Measurements from ENCODE around the gene SAMD14.

Gene SAMD14

DNA sequence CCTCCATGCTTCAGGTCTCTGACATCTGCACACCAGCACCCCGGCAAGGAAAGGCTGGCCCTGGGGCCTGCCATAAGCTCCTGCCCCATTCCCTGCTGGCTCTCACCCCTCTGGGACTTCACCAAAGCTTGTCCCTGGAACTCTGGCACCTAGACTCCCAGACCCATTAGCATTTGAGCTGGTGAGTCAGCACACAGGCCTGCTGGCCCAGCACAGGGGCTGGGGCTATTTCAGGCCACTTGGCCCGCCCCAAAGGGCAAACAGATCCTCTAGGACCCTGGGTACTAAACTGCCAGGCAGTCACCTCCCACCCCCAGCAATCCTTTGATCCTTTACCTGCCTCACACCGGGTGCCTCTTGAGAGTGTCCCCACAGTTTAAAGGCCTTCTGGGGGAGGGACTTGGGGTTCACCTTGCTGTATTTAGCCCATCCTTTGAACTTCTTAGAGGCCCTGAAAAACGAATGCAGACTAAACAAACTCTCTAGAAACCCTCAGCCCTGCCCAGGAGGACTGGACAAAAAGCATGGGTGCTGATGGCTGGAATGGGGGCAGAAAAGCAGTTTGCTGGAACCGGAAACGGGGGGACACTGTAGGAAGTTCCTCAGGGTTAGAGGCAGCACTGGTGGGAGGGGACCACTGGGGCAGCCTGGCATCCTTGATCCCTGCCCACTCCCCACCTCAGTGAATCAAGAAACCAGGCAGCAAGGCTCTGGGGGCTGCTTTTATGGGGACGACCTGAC, 3.2 kb upstream of the SAMD14 start:
- no peak for DNase-seq (ENCODE audit: low spot score)

GRCh38 chr17:50132104-50132794, 2.3 kb upstream of the SAMD14 start:
- DNase-seq (ENCODE audit: low spot score): no peak

DNA sequence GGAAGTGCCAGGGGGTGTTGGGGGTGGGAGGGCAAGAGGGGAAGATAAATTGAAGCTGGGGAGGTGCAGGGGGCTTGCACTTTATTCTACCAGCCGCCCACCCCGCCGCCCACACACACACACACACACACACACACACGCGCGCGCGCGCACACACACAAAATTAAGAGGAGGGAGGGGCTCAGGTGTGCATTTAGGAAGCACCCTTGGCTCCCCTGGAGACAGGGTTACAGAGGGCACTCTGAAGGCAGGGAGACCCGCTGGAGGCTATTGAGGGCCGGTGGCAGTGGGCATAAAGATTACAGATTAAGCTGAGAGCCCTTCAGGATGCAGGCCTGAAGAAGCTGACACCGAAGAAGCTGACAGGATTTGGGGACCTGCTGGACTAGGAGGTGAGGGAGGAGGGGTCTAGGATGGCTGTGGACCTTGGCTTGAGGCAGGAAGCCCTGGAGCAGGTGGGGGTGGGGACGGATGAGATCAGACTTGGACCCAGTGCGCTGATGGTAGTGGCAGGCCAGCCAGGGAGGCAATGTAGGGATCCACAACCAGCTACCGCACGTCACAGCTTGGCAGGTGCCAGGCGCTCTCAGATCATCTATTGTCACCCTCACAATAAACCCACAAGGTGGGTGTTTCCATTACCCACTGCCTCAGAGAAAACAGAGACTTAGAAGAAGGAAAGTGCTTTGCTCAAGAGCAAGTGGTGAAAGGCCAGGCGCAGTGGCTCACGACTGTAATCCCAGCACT, 772 bp upstream of the SAMD14 start:
- DNase-seq (ENCODE audit: low spot score): peak; percentile 56

- DNase-seq (ENCODE audit: low spot score): peak; percentile 70
Observed at GRCh38 chr17:50129353-50129727, 620 bp downstream of the SAMD14 start.

GRCh38 chr17:50128441-50129352, 1.3 kb downstream of the SAMD14 start:
- DNase-seq (ENCODE audit: low spot score): peak; percentile 63

- no peak for DNase-seq (ENCODE audit: low spot score)
Observed at GRCh38 chr17:50127697-50128361, 2.1 kb downstream of the SAMD14 start.

- DNase-seq (ENCODE audit: low spot score): no peak
Observed at GRCh38 chr17:50125420-50125997, 4.5 kb downstream of the SAMD14 start.

DNA sequence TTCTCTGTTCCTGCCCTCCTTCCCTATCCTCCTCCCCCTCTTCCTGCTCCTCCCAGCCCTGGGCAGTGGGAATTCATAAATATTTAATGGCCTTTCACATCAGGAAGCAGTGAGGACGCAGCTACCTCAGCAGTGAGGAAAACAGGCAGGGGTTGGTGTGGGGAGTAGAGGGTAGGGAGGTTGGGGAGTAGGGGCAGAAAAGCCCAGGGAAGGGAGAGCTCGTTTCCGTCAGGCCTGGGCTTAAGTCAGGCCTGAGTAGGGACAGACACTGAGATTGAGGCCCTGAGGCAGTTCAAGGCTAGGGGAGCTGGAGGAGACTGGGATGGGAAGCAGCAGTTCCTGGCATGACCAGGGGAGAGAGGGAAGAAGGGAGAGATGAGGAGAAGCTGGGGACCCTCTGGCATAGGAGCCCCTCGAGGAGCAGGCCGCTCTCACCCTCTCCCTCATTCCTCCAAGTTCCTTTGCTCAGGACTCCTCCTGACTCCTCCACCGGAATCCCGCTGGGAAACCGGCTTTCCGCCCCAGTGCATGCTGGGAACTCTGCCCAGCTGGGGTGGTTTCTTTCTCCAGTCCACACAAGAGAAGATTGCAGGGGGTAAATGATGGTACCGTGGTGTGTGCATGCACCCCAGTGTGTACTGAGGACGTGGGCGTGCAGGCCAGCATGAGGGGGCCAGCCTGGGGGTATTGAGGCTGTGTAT, 6.2 kb downstream of the SAMD14 start:
- DNase-seq (ENCODE audit: low spot score): peak; percentile 58

GRCh38 chr17:50122945-50123344, 7.0 kb downstream of the SAMD14 start:
- DNase-seq (ENCODE audit: low spot score): no peak

- no peak for DNase-seq (ENCODE audit: low spot score)
Observed at GRCh38 chr17:50120475-50121253, 9.3 kb downstream of the SAMD14 start.

DNA sequence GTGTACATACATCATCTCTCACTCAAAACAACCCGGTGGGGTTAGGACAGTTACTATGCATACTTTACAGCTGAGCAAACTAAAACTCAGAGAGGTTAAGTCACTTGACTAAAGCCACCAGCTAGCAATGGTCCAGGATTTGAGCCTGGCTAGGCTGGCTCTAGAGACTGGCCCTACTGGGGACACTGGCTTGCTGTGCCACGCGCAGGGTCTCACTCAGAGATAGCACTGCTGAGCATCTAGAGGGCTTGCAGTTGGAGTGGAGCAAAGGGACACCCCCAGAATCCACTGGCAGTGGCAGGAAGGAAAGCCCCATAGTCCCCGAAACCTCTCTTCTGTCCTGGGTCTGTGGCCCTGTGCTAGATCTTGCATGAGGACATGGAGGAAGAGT, 11.1 kb downstream of the SAMD14 start:
- no peak for DNase-seq (ENCODE audit: low spot score)

DNA sequence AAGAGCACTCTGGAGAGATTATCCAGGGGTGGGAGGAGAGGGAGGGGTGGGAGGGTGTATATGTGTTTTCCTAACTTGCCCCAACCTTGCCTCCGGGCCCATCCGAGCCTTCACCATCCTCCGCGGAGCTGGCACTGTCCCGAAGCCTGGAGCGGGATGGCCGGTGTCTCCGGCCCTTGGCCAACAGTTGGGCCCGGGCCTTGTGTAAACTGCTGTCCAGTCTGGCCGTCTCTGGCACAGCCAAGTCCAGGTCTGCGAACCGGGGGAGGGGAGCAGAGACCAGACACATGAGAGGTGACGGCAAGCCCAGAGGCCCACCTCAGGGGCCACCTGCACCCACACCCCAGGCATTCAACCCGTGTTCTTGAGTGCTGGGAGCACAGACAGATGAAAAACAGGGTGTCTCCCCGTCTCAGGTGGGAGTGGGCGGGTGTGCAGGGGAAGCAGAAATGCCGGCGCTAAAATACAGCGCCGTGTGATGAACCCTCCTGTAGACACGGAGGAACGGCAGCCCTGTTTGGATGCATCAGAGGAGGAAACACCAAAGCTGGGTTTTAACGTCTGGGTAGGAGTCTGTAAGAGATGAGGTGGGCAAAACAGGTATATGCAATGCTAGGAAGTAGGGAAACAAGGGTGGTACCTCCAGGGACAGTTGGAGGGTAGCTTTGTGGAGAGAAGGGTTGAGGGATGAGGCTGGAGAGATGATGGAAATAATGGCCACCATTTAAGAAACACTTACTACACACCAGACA, 11.7 kb downstream of the SAMD14 start:
- no peak for DNase-seq (ENCODE audit: low spot score)

GRCh38 chr17:50117202-50118051, 12.5 kb downstream of the SAMD14 start:
- DNase-seq (ENCODE audit: low spot score): peak; percentile 83

DNA sequence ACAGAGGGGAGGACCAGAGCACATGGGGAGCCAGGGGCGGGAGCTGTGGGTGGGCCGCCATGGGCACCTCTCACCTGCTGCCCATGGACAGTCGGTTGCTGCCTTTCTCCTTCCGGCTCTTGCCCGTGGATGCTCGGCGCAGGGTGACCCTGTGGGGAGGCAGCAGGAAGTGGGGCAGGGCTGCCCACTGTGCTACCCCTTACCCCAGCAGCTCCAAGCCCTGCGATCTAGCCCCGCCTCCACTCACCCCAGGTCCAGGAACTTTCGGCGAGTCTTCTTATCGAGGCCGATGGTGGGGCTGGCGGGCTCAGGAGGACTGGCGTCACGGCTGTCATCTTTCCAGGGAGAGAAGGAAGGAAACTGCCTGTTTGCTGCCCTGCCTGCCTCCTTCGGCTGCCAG, 14.2 kb downstream of the SAMD14 start:
- no peak for DNase-seq (ENCODE audit: low spot score)

DNA sequence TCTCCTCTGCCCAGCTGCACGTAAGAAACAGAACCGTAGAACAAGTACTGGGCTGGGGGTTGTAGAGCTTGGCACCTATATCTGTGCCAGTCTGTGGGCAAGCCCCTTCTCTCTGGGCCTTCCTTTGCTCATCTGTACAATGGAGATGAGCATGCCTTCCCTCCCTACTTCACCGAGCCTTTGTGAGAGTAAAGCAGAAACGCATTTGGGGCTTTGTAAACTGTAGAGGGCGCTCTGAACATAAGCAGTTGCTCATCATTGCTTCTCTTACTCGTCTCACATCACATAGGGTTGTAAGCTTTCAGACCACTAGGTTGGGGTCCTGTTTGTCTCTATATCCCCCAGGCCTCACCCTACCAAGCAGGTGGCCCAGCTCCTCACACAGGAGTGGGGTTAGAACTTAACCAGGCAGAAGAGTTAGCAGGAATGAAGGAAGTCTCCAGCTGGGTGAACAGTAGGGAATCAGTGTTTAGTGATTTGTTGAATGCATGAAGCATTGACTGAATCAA, 15.1 kb downstream of the SAMD14 start:
- DNase-seq (ENCODE audit: low spot score): peak; percentile 64

DNA sequence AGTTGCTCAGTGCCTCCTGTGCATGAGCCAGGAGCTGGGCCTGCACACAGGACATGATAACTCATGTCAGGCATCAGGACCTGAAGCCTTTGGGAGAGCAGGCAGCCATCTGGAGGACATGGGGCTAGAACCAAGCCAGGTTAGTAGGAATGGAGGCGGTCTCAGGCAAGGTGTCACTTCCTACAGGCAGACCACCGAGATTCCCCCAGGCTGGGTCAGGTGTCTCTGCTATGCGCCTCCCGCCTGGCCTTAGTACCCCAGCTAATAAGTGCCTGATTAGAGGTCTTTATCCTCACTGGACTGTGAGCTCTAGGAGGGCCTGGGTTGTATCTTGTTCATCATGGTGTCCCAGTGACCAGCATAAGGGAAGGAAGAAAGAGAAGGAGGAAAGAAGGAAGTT, 15.6 kb downstream of the SAMD14 start:
- DNase-seq (ENCODE audit: low spot score): no peak

GRCh38 chr17:50113624-50114320, 16.2 kb downstream of the SAMD14 start:
- no peak for DNase-seq (ENCODE audit: low spot score)

Measured in iPS-NIHi11 (cell line).